NCI-H2171 treated with DMSO at 0.1 percent for 48 hours (cell line): Measurements from ENCODE around the gene POC5.
"Not testable (repeated sequence)": the region's sequence is repeated elsewhere in the genome, so short reads cannot be mapped to it uniquely, and the experiment has no call there.

Experiments used
- DNase-seq: peaks from one replicate; lab custom pipeline; 2025; lab: John Stamatoyannopoulos, UW

POC5 gene

GRCh38 chr5:75717082-75717922 lies at the start of gene POC5:
Gene POC5, minus strand, starts transcription at chr5:75717437. Its CDS starts 4,500 bp downstream, at chr5:75712937.
- peak; percentile 93 for DNase-seq

- DNase-seq, result no peak
Observed at GRCh38 chr5:75758116-75758515, 40.9 kb upstream of the POC5 start.

GRCh38 chr5:75756981-75757380 lies 39.7 kb upstream of the POC5 start:
- DNase-seq, result no peak

GRCh38 chr5:75756211-75756610 lies 39.0 kb upstream of the POC5 start:
- DNase-seq, result no peak

GRCh38 chr5:75753182-75753581 lies 35.9 kb upstream of the POC5 start:
- no peak for DNase-seq

GRCh38 chr5:75744355-75744754 lies 27.1 kb upstream of the POC5 start:
- DNase-seq, result no peak

GRCh38 chr5:75736273-75736672 lies 19.0 kb upstream of the POC5 start:
- DNase-seq, result no peak

GRCh38 chr5:75734913-75735789 lies 17.9 kb upstream of the POC5 start:
- peak; percentile 32 for DNase-seq

- DNase-seq, result no peak
Observed at GRCh38 chr5:75733767-75734166, 16.5 kb upstream of the POC5 start.

GRCh38 chr5:75731515-75731914 lies 14.3 kb upstream of the POC5 start:
- DNase-seq, result not testable (repeated sequence)

GRCh38 chr5:75729321-75729720 lies 12.1 kb upstream of the POC5 start:
- no peak for DNase-seq

- DNase-seq, result no peak
Observed at GRCh38 chr5:75727931-75728330, 10.7 kb upstream of the POC5 start.

- not testable (repeated sequence) for DNase-seq
Observed at GRCh38 chr5:75726224-75726623, 9.0 kb upstream of the POC5 start.

GRCh38 chr5:75723378-75723777 lies 6.1 kb upstream of the POC5 start:
- DNase-seq, result no peak

GRCh38 chr5:75721573-75721972 lies 4.3 kb upstream of the POC5 start:
- DNase-seq, result no peak

GRCh38 chr5:75720882-75721281 lies 3.6 kb upstream of the POC5 start:
- DNase-seq, result no peak

- DNase-seq, result no peak
Observed at GRCh38 chr5:75716715-75717081, 539 bp downstream of the POC5 start.

- no peak for DNase-seq
Observed at GRCh38 chr5:75712091-75712490, 5.1 kb downstream of the POC5 start.

- DNase-seq, result no peak
Observed at GRCh38 chr5:75711151-75711550, 6.1 kb downstream of the POC5 start.

- no peak for DNase-seq
Observed at GRCh38 chr5:75710637-75711036, 6.6 kb downstream of the POC5 start.

GRCh38 chr5:75707911-75708509 lies 9.2 kb downstream of the POC5 start:
- DNase-seq, result no peak

- no peak for DNase-seq
Observed at GRCh38 chr5:75706775-75707174, 10.5 kb downstream of the POC5 start.

GRCh38 chr5:75706016-75706415 lies 11.2 kb downstream of the POC5 start:
- no peak for DNase-seq
